Small intestine (tissue), 7 donors: Measurements from ENCODE around the gene SLC26A2. TPM values are rescaled to one million over a fixed set of nuclear protein-coding genes. Genes with fewer than 3 reads are reported as not detected.

Experiments
- DNase-seq, 2 donors: peaks; one replicate each; pipeline versions ENCODE4 v3.0.0 to v3.0.0-alpha.2; 2013
- FAIRE-seq: peaks from 2 replicates; lab custom pipeline; 2012; peaks lifted over from hg19 to GRCh38; lab: Jason Lieb, UNC
- H3K27ac ChIP-seq, 3 donors: one replicate each; pipeline ENCODE4 v1.5.1; 2013; ENCODE audit warnings: low read length in 2 of 3, mild to moderate bottlenecking in 2 of 3, control low read depth in 1 of 3, inconsistent platforms in 1 of 3, low read depth in 1 of 3, moderate library complexity in 1 of 3
- H3K27me3 ChIP-seq, 3 donors: one replicate each; pipeline ENCODE4 v1.6.1; 2013; ENCODE audit warnings: low read length in 3 of 3, inconsistent platforms in 1 of 3; ENCODE audit not compliant: control insufficient read depth in 3 of 3, insufficient read depth in 3 of 3
- H3K36me3 ChIP-seq, 3 donors: one replicate each; pipeline ENCODE4 v1.6.1; 2013; ENCODE audit warnings: low read length in 3 of 3, inconsistent platforms in 1 of 3, low read depth in 1 of 3, mild to moderate bottlenecking in 1 of 3, moderate library complexity in 1 of 3; ENCODE audit not compliant: control insufficient read depth in 3 of 3, insufficient read depth in 2 of 3
- H3K4me1 ChIP-seq, 3 donors: one replicate each; pipeline ENCODE4 v1.6.1; 2013; ENCODE audit warnings: low read length in 2 of 3, inconsistent platforms in 1 of 3, low read depth in 1 of 3, mild to moderate bottlenecking in 1 of 3, moderate library complexity in 1 of 3; ENCODE audit not compliant: control insufficient read depth in 3 of 3, insufficient read depth in 2 of 3
- H3K4me3 ChIP-seq, 3 donors: one replicate each; pipeline ENCODE4 v1.5.1; 2013; ENCODE audit warnings: low read length in 3 of 3, control low read depth in 1 of 3, inconsistent platforms in 1 of 3, low read depth in 1 of 3, mild to moderate bottlenecking in 1 of 3, moderate library complexity in 1 of 3
- H3K9me3 ChIP-seq, 2 donors: one replicate each; pipeline ENCODE4 v1.6.1; 2013; ENCODE audit warnings: low read depth in 1 of 2, low read length in 1 of 2; ENCODE audit not compliant: control insufficient read depth in 2 of 2, insufficient read depth in 1 of 2
- WGBS, 3 donors: extraction: QIAGEN DNeasy Blood & Tissue Kit; methylation state at CpG; one replicate each; pipeline ENCODE4 v1.1.7; 2013; 5-methylcytosine and 5-hydroxymethylcytosine counted together
- polyA plus RNA-seq, 4 donors: library from polyadenylated mRNA; stranded (reverse) in 3 of 4; unstranded in 1 of 4; fragments of 200-250 nt in 3 of 4; fragments of 120-200 nt in 1 of 4; gene quantifications; one replicate each; pipeline versions ENCODE4 v1.2.1 to v1.2.3, GENCODE V29; 2013
- donor health status: healthy with polysubstance abuse.
- donor health status: control.
- donor health status: control.
- donor health status: Bipolar disorder and iron deficiency.
- donor health status: healthy.

The SLC26A2 gene
- polyA plus RNA-seq, 4 donors: 2.7 to 155 (median 5.5) TPM

- Histone ChIP-seq H3K27ac (no peak overlapping the region), H3K4me1 (no peaks in the 10 kb centered on the region), H3K36me3 (peaks cover 30 to 46% (median 44%) of the 10 kb centered on the region in 3 donors), H3K27me3 (no peaks in the 10 kb centered on the region), H3K9me3 (no peaks in the 10 kb centered on the region), H3K4me3 (no peak overlapping the region)
- FAIRE-seq (no peak), DNase-seq (no peak)
- 83 to 91% (median 88%) methylated on average over 9 of the region's 9 CpGs for WGBS, 3 donors
Observed at GRCh38 chr5:150036513-150036912, 76.0 kb downstream of the SLC26A2 start.

Other genes starting within 250 kb of the SLC26A2 start
- gene PPARGC1B, start 230.4 kb upstream of the SLC26A2 start, polyA plus RNA-seq: 1 to 10 TPM; 3.0 to 8.9 (median 4.4) TPM
- 1 to 10 TPM in 1 of 4 donors, under 1 TPM in 1, not detected in 2; 0.03 to 1.3 TPM for gene PDE6A, start 16.0 kb upstream of the SLC26A2 start, polyA plus RNA-seq
- gene TIGD6, start 39.9 kb downstream of the SLC26A2 start, polyA plus RNA-seq: 1 to 10 TPM; 1.6 to 5.9 (median 3.0) TPM
- 10 to 100 TPM in 3 of 4 donors, 1 to 10 TPM in 1; 8.1 to 35.1 (median 13.4) TPM for gene HMGXB3, start 40.0 kb downstream of the SLC26A2 start, polyA plus RNA-seq
- gene CSF1R, start 125.8 kb downstream of the SLC26A2 start, polyA plus RNA-seq: 10 to 100 TPM in 1 of 4 donors, 1 to 10 TPM in 3; 4.1 to 31.1 (median 6.1) TPM
- 10 to 100 TPM in 2 of 4 donors, 1 to 10 TPM in 1, under 1 TPM in 1; 0.45 to 31.6 (median 11.8) TPM for gene PDGFRB, start 195.1 kb downstream of the SLC26A2 start, polyA plus RNA-seq
- 100 to 1,000 TPM; 205 to 308 (median 228) TPM for gene CDX1, start 206.0 kb downstream of the SLC26A2 start, polyA plus RNA-seq
- 1 to 10 TPM in 3 of 4 donors, under 1 TPM in 1; 0.81 to 7.1 (median 2.2) TPM for gene SLC6A7, start 229.3 kb downstream of the SLC26A2 start, polyA plus RNA-seq